Transverse colon (tissue), 4 donors: ENCODE measurements around the gene EZR.

Experiments
- POLR2A ChIP-seq: fragments of 450-650 bp; IDR thresholded peaks from one replicate; pipeline ENCODE4 v1.6.1; 2016; ENCODE audit warnings: antibody characterized with exemption, mild to moderate bottlenecking, moderate library complexity
- POLR2AphosphoS5 ChIP-seq, 3 donors: sonication (generic); formaldehyde crosslinking; IDR thresholded peaks; one replicate each; pipeline ENCODE4 v1.6.1; 2016; ENCODE audit warnings: antibody characterized with exemption in 3 of 3
- TF ChIP-seq, protein P1 (sequence below), 5 experiments: fragments of 200-600 bp in 3 of 5; fragments of 450-650 bp in 2 of 5; sonication (generic) in 3 of 5; IDR thresholded peaks; 1 replicate in 2 of 5; 2 replicates in 3 of 5; pipeline ENCODE4 v1.5.1; 2016 to 2017; ENCODE audit warnings: antibody characterized with exemption in 5 of 5, inconsistent platforms in 3 of 5, mild to moderate bottlenecking in 2 of 5, moderate library complexity in 1 of 5

DNA sequence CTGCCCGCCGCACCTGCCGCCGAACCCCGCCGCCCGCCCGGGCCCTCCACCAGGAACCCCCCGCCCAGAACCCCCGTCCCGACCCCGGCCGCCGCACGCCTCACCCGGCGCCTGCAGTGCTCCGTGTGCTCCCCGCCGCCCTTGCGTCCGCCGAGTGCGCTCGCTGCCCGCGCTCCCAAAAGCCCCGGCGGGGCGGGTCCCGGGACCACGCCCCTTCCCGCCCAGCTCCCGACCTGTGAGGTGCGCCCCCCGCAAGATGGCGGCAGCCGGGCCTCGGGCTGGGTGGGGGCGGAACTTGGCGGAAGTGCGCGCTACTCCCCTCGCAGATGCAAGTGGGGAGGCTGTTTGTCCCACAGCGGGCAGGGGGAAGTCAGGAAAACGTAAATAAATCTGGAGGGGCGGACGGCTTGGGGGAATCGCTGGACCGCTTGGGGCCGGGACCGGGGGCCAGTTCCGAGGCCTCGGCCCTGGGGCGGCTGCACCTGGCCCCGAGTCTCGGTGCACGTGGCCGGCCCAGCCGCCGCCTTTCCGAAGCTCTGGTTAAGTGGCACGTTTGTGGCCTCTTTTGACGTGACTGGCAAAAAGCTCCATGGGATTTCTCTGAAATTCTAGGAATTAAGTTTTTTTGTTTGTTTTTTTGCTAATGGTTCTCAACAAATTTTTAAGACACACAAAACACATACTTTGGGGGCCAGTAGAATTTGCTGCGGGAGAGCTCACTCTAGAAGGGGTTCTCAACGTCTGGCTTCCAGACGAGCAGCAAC lies at the start of gene EZR:
- TF ChIP-seq, protein P1, sequence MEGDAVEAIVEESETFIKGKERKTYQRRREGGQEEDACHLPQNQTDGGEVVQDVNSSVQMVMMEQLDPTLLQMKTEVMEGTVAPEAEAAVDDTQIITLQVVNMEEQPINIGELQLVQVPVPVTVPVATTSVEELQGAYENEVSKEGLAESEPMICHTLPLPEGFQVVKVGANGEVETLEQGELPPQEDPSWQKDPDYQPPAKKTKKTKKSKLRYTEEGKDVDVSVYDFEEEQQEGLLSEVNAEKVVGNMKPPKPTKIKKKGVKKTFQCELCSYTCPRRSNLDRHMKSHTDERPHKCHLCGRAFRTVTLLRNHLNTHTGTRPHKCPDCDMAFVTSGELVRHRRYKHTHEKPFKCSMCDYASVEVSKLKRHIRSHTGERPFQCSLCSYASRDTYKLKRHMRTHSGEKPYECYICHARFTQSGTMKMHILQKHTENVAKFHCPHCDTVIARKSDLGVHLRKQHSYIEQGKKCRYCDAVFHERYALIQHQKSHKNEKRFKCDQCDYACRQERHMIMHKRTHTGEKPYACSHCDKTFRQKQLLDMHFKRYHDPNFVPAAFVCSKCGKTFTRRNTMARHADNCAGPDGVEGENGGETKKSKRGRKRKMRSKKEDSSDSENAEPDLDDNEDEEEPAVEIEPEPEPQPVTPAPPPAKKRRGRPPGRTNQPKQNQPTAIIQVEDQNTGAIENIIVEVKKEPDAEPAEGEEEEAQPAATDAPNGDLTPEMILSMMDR (IDR thresholded peaks at IDR 0.05): peak in 3 of 5 experiments; percentile 9 to 30 (median 10)
- peak; percentile 81 for TF ChIP-seq POLR2A
- TF ChIP-seq POLR2AphosphoS5 (IDR thresholded peaks at IDR 0.05): peak; percentile 93 to 96 (median 96)
